Keratinocyte (primary cell): ENCODE results near the gene ARHGEF35. TPM values are rescaled to one million over a fixed set of nuclear protein-coding genes. Genes with fewer than 3 reads are reported as not detected.
"Not testable (repeated sequence)": the region's sequence is repeated elsewhere in the genome, so short reads cannot be mapped to it uniquely, and the experiment has no call there.

Source experiments
- DNase-seq: peaks from one replicate; pipeline ENCODE4 v3.0.0-alpha.2; 2011; ENCODE audit warnings: low read depth, missing footprints, low spot score
- FAIRE-seq: peaks from 2 replicates; lab custom pipeline; 2011; peaks lifted over from hg19 to GRCh38; lab: Jason Lieb, UNC
- H2AFZ ChIP-seq: 2 replicates; pipeline ENCODE4 v1.6.0; 2012; ENCODE audit warnings: low read length, control low read depth, inconsistent platforms; ENCODE audit not compliant: control insufficient read depth
- H3K27ac ChIP-seq: 2 replicates; pipeline ENCODE4 v1.5.1; 2011; ENCODE audit warnings: low read length; ENCODE audit not compliant: control insufficient read depth, insufficient read depth
- H3K27me3 ChIP-seq: 3 replicates; pipeline ENCODE4 v1.6.0; 2011; ENCODE audit warnings: low read length; ENCODE audit not compliant: control insufficient read depth, insufficient read depth; ENCODE audit errors: extremely low read depth
- H3K36me3 ChIP-seq, 2 experiments: 2 replicates in 1 of 2; 3 replicates in 1 of 2; pipeline ENCODE4 v1.5.1; 2011; ENCODE audit warnings: low read length in 2 of 2, mild to moderate bottlenecking in 1 of 2; ENCODE audit not compliant: control insufficient read depth in 2 of 2, insufficient read depth in 2 of 2; ENCODE audit errors: extremely low read depth in 1 of 2
- H3K4me1 ChIP-seq: 3 replicates; pipeline ENCODE4 v1.5.1; 2011; ENCODE audit warnings: low read length; ENCODE audit not compliant: control insufficient read depth, insufficient read depth; ENCODE audit errors: extremely low read depth
- H3K4me2 ChIP-seq: 3 replicates; pipeline ENCODE4 v1.6.0; 2011; ENCODE audit warnings: low read depth, low read length; ENCODE audit not compliant: control insufficient read depth, insufficient read depth; ENCODE audit errors: extremely low read depth
- H3K4me3 ChIP-seq, 3 experiments: fragments of 200-600 bp in 1 of 3; sonication (generic) in 1 of 3; 2 replicates in 2 of 3; 3 replicates in 1 of 3; pipeline ENCODE4 v1.5.1; 2011 to 2016; ENCODE audit warnings: low read length in 3 of 3, mild to moderate bottlenecking in 3 of 3, control low read depth in 2 of 3, inconsistent platforms in 1 of 3, low read depth in 1 of 3, mixed read lengths in 1 of 3, mixed run types in 1 of 3, moderate library complexity in 1 of 3; ENCODE audit not compliant: control insufficient read depth in 2 of 3, insufficient read depth in 2 of 3; ENCODE audit errors: extremely low read depth in 1 of 3
- H3K79me2 ChIP-seq: 2 replicates; pipeline ENCODE4 v1.6.0; 2012; ENCODE audit warnings: low read length; ENCODE audit not compliant: control insufficient read depth, insufficient read depth
- H3K9ac ChIP-seq: 3 replicates; pipeline ENCODE4 v1.6.0; 2011; ENCODE audit warnings: low read length; ENCODE audit not compliant: control insufficient read depth, insufficient read depth; ENCODE audit errors: extremely low read depth
- H3K9me1 ChIP-seq: 3 replicates; pipeline ENCODE4 v1.6.0; 2011; ENCODE audit warnings: low read length; ENCODE audit not compliant: control insufficient read depth, insufficient read depth; ENCODE audit errors: extremely low read depth
- H3K9me3 ChIP-seq: 2 replicates; pipeline ENCODE4 v1.5.1; 2012; ENCODE audit warnings: low read depth, low read length; ENCODE audit not compliant: control insufficient read depth
- H4K20me1 ChIP-seq: 3 replicates; pipeline ENCODE4 v1.6.0; 2011; ENCODE audit warnings: low read length; ENCODE audit not compliant: control insufficient read depth, insufficient read depth; ENCODE audit errors: extremely low read depth
- dilution Hi-C: fragments of 300-500 bp; cut with MboI; formaldehyde crosslinking; loops from one replicate; pipeline ENCODE4 v1.7.0; 2020; ENCODE audit warnings: low sequenced_read_pairs; ENCODE audit not compliant: extremely low pct_ligation_motif_present
- polyA plus RNA-seq, 5 experiments: library from polyadenylated mRNA; depleted of rRNA in 3 of 5; stranded (reverse) in 3 of 5; stranded (forward) in 1 of 5; unstranded in 1 of 5; fragments of >200 nt; gene quantifications; 1 replicate in 1 of 5; 2 replicates in 3 of 5; 3 replicates in 1 of 5; pipeline versions ENCODE4 v1.2.1 to v1.2.3, GENCODE V29; 2011 to 2012; ENCODE audit warnings: missing spikeins in 2 of 5, low read depth in 1 of 5, low replicate concordance in 1 of 5

The ARHGEF35 gene
- polyA plus RNA-seq, 1 donor (not counting 4 experiments of a cell fraction or from before 2014, with no cell fraction given), result 12.2 TPM

- H3K9ac ChIP-seq, H3K36me3 ChIP-seq, FAIRE-seq, H3K9me3 ChIP-seq, dilution Hi-C loops, H4K20me1 ChIP-seq, H3K4me1 ChIP-seq, H3K4me3 ChIP-seq, H3K9me1 ChIP-seq, DNase-seq, H3K27ac ChIP-seq, H3K4me2 ChIP-seq, H2AFZ ChIP-seq, H3K27me3 ChIP-seq, H3K79me2 ChIP-seq: not testable (repeated sequence)
Measured at GRCh38 chr7:144233039-144233438, 37.4 kb upstream of the ARHGEF35 start.

GRCh38 chr7:144231027-144231426 is 35.4 kb upstream of the ARHGEF35 start:
- H3K4me1 ChIP-seq, H3K4me3 ChIP-seq, H4K20me1 ChIP-seq, H3K9me3 ChIP-seq, DNase-seq, H3K9ac ChIP-seq, H3K27ac ChIP-seq, H3K9me1 ChIP-seq, dilution Hi-C loops, H2AFZ ChIP-seq, FAIRE-seq, H3K27me3 ChIP-seq, H3K36me3 ChIP-seq, H3K79me2 ChIP-seq, H3K4me2 ChIP-seq: not testable (repeated sequence)

GRCh38 chr7:144228810-144229209 is 33.2 kb upstream of the ARHGEF35 start:
- H4K20me1 ChIP-seq, H3K4me3 ChIP-seq, H3K79me2 ChIP-seq, H3K9ac ChIP-seq, H3K9me3 ChIP-seq, dilution Hi-C loops, H3K27me3 ChIP-seq, DNase-seq, H3K4me1 ChIP-seq, H3K36me3 ChIP-seq, H3K27ac ChIP-seq, H3K4me2 ChIP-seq, H2AFZ ChIP-seq, FAIRE-seq, H3K9me1 ChIP-seq: not testable (repeated sequence)

GRCh38 chr7:144226866-144227265 is 31.2 kb upstream of the ARHGEF35 start:
- H4K20me1 ChIP-seq, H3K9me3 ChIP-seq, DNase-seq, H3K9me1 ChIP-seq, H3K9ac ChIP-seq, H3K79me2 ChIP-seq, dilution Hi-C loops, H3K4me1 ChIP-seq, H3K36me3 ChIP-seq, H2AFZ ChIP-seq, H3K27ac ChIP-seq, H3K4me2 ChIP-seq, FAIRE-seq, H3K4me3 ChIP-seq, H3K27me3 ChIP-seq: not testable (repeated sequence)

- FAIRE-seq, H3K4me2 ChIP-seq, H4K20me1 ChIP-seq, H3K27me3 ChIP-seq, H3K9ac ChIP-seq, H3K9me3 ChIP-seq, H3K79me2 ChIP-seq, H3K4me3 ChIP-seq, DNase-seq, H2AFZ ChIP-seq, H3K9me1 ChIP-seq, H3K36me3 ChIP-seq, dilution Hi-C loops, H3K4me1 ChIP-seq, H3K27ac ChIP-seq: not testable (repeated sequence)
Measured at GRCh38 chr7:144223675-144224074, 28.0 kb upstream of the ARHGEF35 start.
